Loucy (cell line): ENCODE data around the gene CYP1A2.

Experiments used
- H2AFZ ChIP-seq: fragments of 200-600 bp; sonication (generic); 2 replicates; pipeline ENCODE4 v1.6.0; 2016; ENCODE audit warnings: antibody characterized with exemption, mild to moderate bottlenecking, low read length, moderate library complexity
- H3F3A ChIP-seq: fragments of 200-600 bp; 2 replicates; pipeline ENCODE4 v1.6.0; 2016; ENCODE audit warnings: antibody characterized with exemption, low read depth, mild to moderate bottlenecking
- H3K27me3 ChIP-seq: fragments of 200-600 bp; sonication (generic); 2 replicates; pipeline ENCODE4 v1.6.1; 2014; ENCODE audit warnings: low read length, mild to moderate bottlenecking; ENCODE audit not compliant: insufficient read depth, poor library complexity, severe bottlenecking
- H3K36me3 ChIP-seq: fragments of 200-600 bp; sonication (generic); 2 replicates; pipeline ENCODE4 v1.6.1; 2016; ENCODE audit warnings: low read length; ENCODE audit not compliant: insufficient read depth
- H3K4me1 ChIP-seq: fragments of 200-600 bp; sonication (generic); 2 replicates; pipeline ENCODE4 v1.5.1; 2014; ENCODE audit warnings: low read length, mild to moderate bottlenecking; ENCODE audit not compliant: insufficient read depth, poor library complexity, severe bottlenecking
- H3K4me2 ChIP-seq: fragments of 200-600 bp; sonication (generic); 2 replicates; pipeline ENCODE4 v1.6.0; 2014; ENCODE audit warnings: antibody characterized with exemption, low read length, low read depth, mild to moderate bottlenecking; ENCODE audit not compliant: poor library complexity, severe bottlenecking
- H3K4me3 ChIP-seq: fragments of 200-600 bp; sonication (generic); 2 replicates; pipeline ENCODE4 v1.5.1; 2014; ENCODE audit warnings: low read length, mild to moderate bottlenecking, mixed read lengths; ENCODE audit not compliant: poor library complexity, severe bottlenecking
- H3K79me2 ChIP-seq: fragments of 200-600 bp; sonication (generic); 2 replicates; pipeline ENCODE4 v1.6.1; 2014; ENCODE audit warnings: low read length; ENCODE audit not compliant: insufficient read depth
- H3K9ac ChIP-seq: fragments of 200-600 bp; sonication (generic); 2 replicates; pipeline ENCODE4 v1.6.0; 2014; ENCODE audit warnings: mild to moderate bottlenecking, low read depth, low read length, moderate library complexity; ENCODE audit not compliant: poor library complexity, severe bottlenecking
- H3K9me2 ChIP-seq: fragments of 200-600 bp; sonication (generic); replicated peaks from 2 replicates; pipeline ENCODE4 v1.6.1; 2016; ENCODE audit warnings: low read depth, low read length, mixed read lengths
- H3K9me3 ChIP-seq: fragments of 200-600 bp; sonication (generic); 2 replicates; pipeline ENCODE4 v1.6.1; 2014; ENCODE audit warnings: mild to moderate bottlenecking, antibody characterized with exemption, low read length, low read depth; ENCODE audit not compliant: insufficient read depth
- H4K20me1 ChIP-seq: fragments of 200-600 bp; sonication (generic); 2 replicates; pipeline ENCODE4 v1.6.0; 2014; ENCODE audit warnings: antibody characterized with exemption, low read length, mild to moderate bottlenecking; ENCODE audit not compliant: insufficient read depth, poor library complexity, severe bottlenecking
- CTCF ChIP-seq: fragments of 200-600 bp; sonication (generic); conservative IDR thresholded peaks from 2 replicates; pipeline ENCODE4 v1.5.1; 2014; ENCODE audit warnings: mild to moderate bottlenecking, antibody characterized with exemption, low read length
- EZH2phosphoT487 ChIP-seq: fragments of 200-600 bp; IDR thresholded peaks from 2 replicates; pipeline ENCODE4 v1.6.1; 2018; ENCODE audit warnings: antibody characterized with exemption, mild to moderate bottlenecking, moderate library complexity, borderline replicate concordance

Gene CYP1A2

DNA sequence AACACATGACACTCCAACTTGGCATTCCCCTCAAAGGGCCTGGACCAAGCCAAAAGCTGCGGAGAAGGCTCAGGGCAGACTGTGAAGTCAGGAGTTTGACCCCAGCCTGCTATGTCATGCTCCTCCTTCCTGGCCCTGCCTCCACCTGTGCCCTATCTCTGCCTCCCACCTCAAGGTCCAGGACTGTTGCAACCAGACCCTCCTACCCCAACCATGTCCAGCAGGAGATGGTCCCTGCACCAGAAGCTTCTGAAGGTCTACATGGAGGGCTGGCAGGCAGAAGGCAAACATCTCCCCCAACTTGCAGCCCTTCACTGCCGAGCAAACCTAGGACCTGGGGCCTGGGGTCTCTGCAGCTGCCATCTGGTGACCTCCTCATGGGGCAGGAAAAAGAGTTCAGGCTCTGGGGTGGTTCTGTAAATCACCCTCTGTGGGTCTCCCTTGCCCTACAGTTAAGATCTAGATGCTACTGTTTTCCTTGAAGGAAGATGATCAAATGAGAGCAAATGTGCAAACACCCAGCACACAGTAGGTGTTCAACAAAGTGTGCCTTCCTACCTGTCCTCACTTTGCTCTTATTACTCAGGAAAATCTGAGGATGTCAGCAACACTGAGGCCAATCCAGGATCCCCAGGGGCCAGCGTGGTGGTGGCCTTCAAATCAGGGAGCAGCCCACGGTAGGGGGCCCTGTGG is 21.7 kb downstream of the CYP1A2 start:
- Histone ChIP-seq H2AFZ (no peak overlapping the region), H3K4me1 (peaks cover 6% of the 10 kb centered on the region), H3K27me3 (no peaks in the 10 kb centered on the region), H3K36me3 (no peaks in the 10 kb centered on the region), H3K9me3 (no peaks in the 10 kb centered on the region), H3K79me2 (no peaks in the 10 kb centered on the region), H3K4me3 (no peak overlapping the region), H3K9me2 (no peaks in the 10 kb centered on the region), H3F3A (no peaks in the 10 kb centered on the region), H3K9ac (no peak overlapping the region), H4K20me1 (no peaks in the 10 kb centered on the region), H3K4me2 (no peak overlapping the region)
- no peak for TF ChIP-seq EZH2phosphoT487
- TF ChIP-seq CTCF, result no peak

- Histone ChIP-seq H3F3A (peaks cover 14% of the 10 kb centered on the region), H3K9ac (no peak overlapping the region), H3K9me3 (no peaks in the 10 kb centered on the region), H3K4me2 (no peak overlapping the region), H3K27me3 (no peaks in the 10 kb centered on the region), H3K4me1 (peaks cover 33% of the 10 kb centered on the region), H3K4me3 (no peak overlapping the region), H3K36me3 (no peaks in the 10 kb centered on the region), H3K9me2 (no peaks in the 10 kb centered on the region), H4K20me1 (no peaks in the 10 kb centered on the region), H2AFZ (no peak overlapping the region), H3K79me2 (no peaks in the 10 kb centered on the region)
- TF ChIP-seq CTCF, result no peak
- no peak for TF ChIP-seq EZH2phosphoT487
These were observed 24.7 kb downstream of the CYP1A2 start for GRCh38 chr15:74773329-74773728.

GRCh38 chr15:74773731-74774252 is 25.1 kb downstream of the CYP1A2 start:
- Histone ChIP-seq H3K4me1 (peaks cover 37% of the 10 kb centered on the region), H3K4me3 (no peak overlapping the region), H3K36me3 (no peaks in the 10 kb centered on the region), H3K9ac (no peak overlapping the region), H2AFZ (no peak overlapping the region), H3K9me3 (no peaks in the 10 kb centered on the region), H3K4me2 (no peak overlapping the region), H3K9me2 (no peaks in the 10 kb centered on the region), H3K79me2 (peaks cover 4% of the 10 kb centered on the region; the same call in 1 of the 2 replicates), H3K27me3 (no peaks in the 10 kb centered on the region), H4K20me1 (no peaks in the 10 kb centered on the region), H3F3A (peaks cover 14% of the 10 kb centered on the region)
- no peak for TF ChIP-seq CTCF
- no peak for TF ChIP-seq EZH2phosphoT487
